Activated CD4-positive, alpha-beta T cell treated with anti-CD3 and anti-CD28 coated beads, Interleukin-2, amount 50 U/mL, for 4 hours (primary cell): Measurements from ENCODE around the gene GUCA2A.

Experiments
- DNase-seq, 2 experiments: peaks; one replicate each; pipeline ENCODE4 v3.0.0-alpha.2; 2020

The GUCA2A gene

GRCh38 chr1:42128964-42129363, 35.6 kb downstream of the GUCA2A start:
- no peak for DNase-seq

- no peak for DNase-seq
These were observed 36.0 kb downstream of the GUCA2A start for GRCh38 chr1:42128499-42128898.

DNA sequence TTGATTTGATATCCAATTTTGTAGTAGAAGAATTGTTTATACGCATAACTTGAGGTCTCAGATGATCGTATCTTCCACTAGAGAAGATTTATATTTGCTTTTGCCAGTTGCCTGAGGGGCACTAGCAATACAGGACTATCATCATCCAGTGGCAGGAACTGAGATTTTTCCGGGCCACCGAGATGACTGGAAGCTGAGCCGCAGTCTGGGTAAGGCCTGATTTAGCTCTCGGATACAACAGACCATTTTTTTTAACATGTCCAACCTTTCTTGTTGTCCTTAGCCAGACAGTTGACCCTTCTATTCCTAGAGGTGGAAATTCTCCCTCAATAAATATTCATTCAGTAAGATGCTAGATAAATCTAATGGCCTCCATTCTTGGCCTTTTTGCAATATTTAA, 36.8 kb downstream of the GUCA2A start:
- no peak for DNase-seq

GRCh38 chr1:42125552-42125951, 39.0 kb downstream of the GUCA2A start:
- DNase-seq, result no peak

DNA sequence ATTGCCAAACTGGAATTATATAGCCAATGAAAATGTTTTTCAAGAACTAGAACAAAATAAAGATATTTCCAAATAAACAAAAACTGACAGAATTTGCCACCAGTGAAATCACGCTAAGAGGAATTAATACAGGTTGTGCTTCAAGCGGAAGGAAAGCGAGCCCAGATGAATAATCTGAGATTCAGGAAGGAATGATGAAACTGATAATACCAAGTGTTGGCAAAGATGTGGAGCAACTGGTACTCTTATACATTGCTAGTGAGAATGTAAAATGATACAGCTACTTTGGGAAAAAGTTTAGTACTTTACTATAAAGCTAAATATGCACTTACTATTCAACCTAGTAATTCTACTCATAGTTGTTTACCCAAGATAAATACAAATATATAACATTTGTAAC, 42.1 kb downstream of the GUCA2A start:
- DNase-seq, result no peak

DNA sequence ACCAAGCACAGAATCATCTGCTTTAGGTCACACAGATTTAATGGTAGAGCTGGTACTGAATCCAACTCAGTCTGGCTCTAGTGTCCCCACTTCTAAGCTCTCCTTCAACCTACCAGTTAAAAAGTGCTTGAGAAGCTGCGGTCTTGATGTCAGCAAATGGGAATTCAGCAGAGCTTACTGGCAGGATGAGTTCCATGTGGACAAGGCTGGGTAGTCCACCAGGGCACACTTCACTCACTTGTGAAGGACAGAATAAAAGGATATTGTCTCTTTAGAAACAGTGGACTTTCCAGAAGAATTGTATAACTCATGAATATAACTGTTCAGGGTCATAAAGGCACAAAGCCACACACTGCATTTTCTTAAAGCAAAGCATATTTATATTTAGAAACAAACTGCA, 46.4 kb downstream of the GUCA2A start:
- no peak for DNase-seq

DNA sequence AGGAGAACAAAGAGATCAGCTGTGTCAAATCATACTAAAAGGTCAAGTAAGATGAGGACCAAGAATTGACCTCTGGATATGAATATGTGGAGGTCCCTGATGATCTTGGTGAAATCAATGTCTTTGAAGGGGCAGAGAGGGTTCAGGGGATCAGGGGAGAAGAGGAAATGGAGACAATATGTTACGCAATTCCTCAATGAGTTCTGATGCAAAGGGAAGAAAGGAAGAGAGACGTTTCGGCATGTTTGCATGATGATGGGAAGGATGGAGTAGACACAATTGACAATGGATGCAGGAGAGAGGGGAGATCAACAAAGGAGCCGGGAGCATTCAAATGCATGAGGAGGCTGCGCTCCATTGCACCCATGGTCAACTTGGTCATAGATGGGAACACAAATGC, 47.3 kb downstream of the GUCA2A start:
- DNase-seq, result no peak

DNA sequence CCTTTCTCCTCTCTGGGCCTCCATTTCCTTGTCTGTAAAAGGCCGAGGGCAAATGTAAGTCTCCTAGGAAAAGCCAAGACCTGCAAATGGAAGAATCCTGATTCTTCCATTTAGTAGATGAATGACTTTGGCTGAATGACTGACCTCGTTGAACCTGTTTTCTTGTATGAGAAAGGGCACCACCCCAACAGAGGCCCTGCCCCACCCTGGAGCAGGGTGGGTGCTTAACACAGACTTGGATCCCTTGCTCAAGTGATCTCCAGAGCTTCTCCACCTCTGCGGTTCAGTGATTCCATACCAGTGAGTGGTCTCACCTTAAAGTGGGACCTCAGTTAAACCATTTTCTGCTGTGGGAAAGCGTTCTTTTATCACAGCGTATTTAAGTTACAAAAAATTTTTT, 50.3 kb downstream of the GUCA2A start:
- no peak for DNase-seq
